ENCODE data around the gene CCSER1. TPM values are rescaled to one million over a fixed set of nuclear protein-coding genes. Genes with fewer than 3 reads are reported as not detected.

CCSER1 gene
- total RNA-seq, 1 experiment from 2014 or later, result 4.1 TPM

GRCh38 chr4:90349636-90350035 lies 222.4 kb downstream of the CCSER1 start:
- TF ChIP-seq CTCF (IDR thresholded peaks at IDR 0.05; ENCODE audit: insufficient read depth in 1 of 2, low read depth in 1 of 2, low read length in 1 of 2, severe bottlenecking in 1 of 2, unreplicated experiment in 1 of 2), result no peak
- Histone ChIP-seq H3K9me3 (no peaks in the 10 kb centered on the region), H3K36me3 (ENCODE audit: control insufficient read depth, insufficient read depth, low read length) (no peaks in the 10 kb centered on the region), H3K27me3 (replicated peaks; ENCODE audit: control insufficient read depth, insufficient read depth, low read length) (no peaks in the 10 kb centered on the region), H3K4me1 (no peaks in the 10 kb centered on the region), H3K4me3 (ENCODE audit: low read depth, low read length) (no peak overlapping the region)
- Mint-ChIP-seq H3K4me3 (ENCODE audit: unreplicated experiment) (no peak overlapping the region), H3K27ac (ENCODE audit: unreplicated experiment) (no peak overlapping the region), H3K36me3 (ENCODE audit: insufficient read depth, unreplicated experiment) (no peaks in the 10 kb centered on the region), H3K4me1 (ENCODE audit: low read depth, unreplicated experiment) (no peaks in the 10 kb centered on the region), H3K9me3 (ENCODE audit: unreplicated experiment) (no peaks in the 10 kb centered on the region), H3K27me3 (ENCODE audit: insufficient read depth, unreplicated experiment) (no peaks in the 10 kb centered on the region)
- CTCF ChIA-PET, result no interaction called here
- POLR2A ChIA-PET, result no interaction called here
- intact Hi-C loops (cut with micrococcal nuclease; ENCODE audit: unreplicated experiment), result no loop called here
- no peak for DNase-seq
- no TSS peak for BruUV-seq (replicated peaks)

DNA sequence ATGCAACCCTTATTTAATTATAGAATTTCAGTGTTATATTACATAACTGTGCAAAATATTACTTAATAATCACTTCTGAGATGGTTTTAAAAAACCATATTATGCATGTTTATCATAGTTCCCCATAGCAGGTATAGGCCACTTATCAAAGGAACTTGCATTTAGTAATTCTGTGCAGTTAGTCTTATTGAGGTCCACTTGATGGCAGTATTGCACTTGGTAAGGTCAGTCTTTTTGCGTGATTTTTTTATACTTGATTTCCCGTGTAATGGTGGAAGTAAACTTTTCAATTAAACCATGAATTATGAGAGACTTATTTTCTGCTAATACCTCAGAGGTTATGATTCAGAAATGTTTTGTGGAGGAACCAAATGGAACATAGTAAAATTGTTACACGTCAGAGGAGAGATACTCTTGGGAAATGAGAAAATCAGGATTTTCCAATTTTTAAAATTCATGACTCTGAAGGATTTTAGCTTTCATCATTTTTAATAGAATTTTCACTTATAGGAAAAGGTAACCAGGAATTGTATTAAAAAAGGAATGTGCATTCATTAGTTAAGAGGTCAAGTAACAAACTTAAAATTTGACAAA lies 230.0 kb downstream of the CCSER1 start:
- no peaks in the 10 kb centered on the region for H3K36me3 Mint-ChIP-seq (ENCODE audit: insufficient read depth, unreplicated experiment)
- CTCF ChIA-PET, result no interaction called here
- Histone ChIP-seq H3K4me3 (ENCODE audit: low read depth, low read length) (no peak overlapping the region), H3K36me3 (ENCODE audit: control insufficient read depth, insufficient read depth, low read length) (no peaks in the 10 kb centered on the region), H3K9me3 (no peaks in the 10 kb centered on the region), H3K27me3 (replicated peaks; ENCODE audit: control insufficient read depth, insufficient read depth, low read length) (no peaks in the 10 kb centered on the region), H3K4me1 (no peaks in the 10 kb centered on the region)
- TF ChIP-seq CTCF (IDR thresholded peaks at IDR 0.05; ENCODE audit: insufficient read depth in 1 of 2, low read depth in 1 of 2, low read length in 1 of 2, severe bottlenecking in 1 of 2, unreplicated experiment in 1 of 2), result peak; percentile 34 to 38
- H3K4me3 Mint-ChIP-seq (ENCODE audit: unreplicated experiment), result no peak overlapping the region
- POLR2A ChIA-PET, result no interaction called here
- DNase-seq, result peak in 1 of 2 experiments; percentile 4
- no peaks in the 10 kb centered on the region for H3K9me3 Mint-ChIP-seq (ENCODE audit: unreplicated experiment)
- H3K4me1 Mint-ChIP-seq (ENCODE audit: low read depth, unreplicated experiment), result no peaks in the 10 kb centered on the region
- H3K27ac Mint-ChIP-seq (ENCODE audit: unreplicated experiment), result no peak overlapping the region
- no TSS peak for BruUV-seq (replicated peaks)
- intact Hi-C loops (cut with micrococcal nuclease; ENCODE audit: unreplicated experiment), result loop anchor here (2.0 kb wide), 1 partner anchor 42 kb away; no protein-coding TSS in a partner anchor
- H3K27me3 Mint-ChIP-seq (ENCODE audit: insufficient read depth, unreplicated experiment), result no peaks in the 10 kb centered on the region

GRCh38 chr4:90375081-90375480 lies 247.9 kb downstream of the CCSER1 start:
- ChIA-PET CTCF (no interaction called here), POLR2A (no interaction called here)
- H3K9me3 Mint-ChIP-seq (ENCODE audit: unreplicated experiment), result no peaks in the 10 kb centered on the region
- Histone ChIP-seq H3K4me3 (ENCODE audit: low read depth, low read length) (no peak overlapping the region), H3K4me1 (no peaks in the 10 kb centered on the region), H3K9me3 (no peaks in the 10 kb centered on the region), H3K27me3 (replicated peaks; ENCODE audit: control insufficient read depth, insufficient read depth, low read length) (no peaks in the 10 kb centered on the region), H3K36me3 (ENCODE audit: control insufficient read depth, insufficient read depth, low read length) (no peaks in the 10 kb centered on the region)
- H3K36me3 Mint-ChIP-seq (ENCODE audit: insufficient read depth, unreplicated experiment), result no peaks in the 10 kb centered on the region
- H3K27me3 Mint-ChIP-seq (ENCODE audit: insufficient read depth, unreplicated experiment), result no peaks in the 10 kb centered on the region
- no peak for TF ChIP-seq CTCF (IDR thresholded peaks at IDR 0.05; ENCODE audit: insufficient read depth in 1 of 2, low read depth in 1 of 2, low read length in 1 of 2, severe bottlenecking in 1 of 2, unreplicated experiment in 1 of 2)
- no peak overlapping the region for H3K4me3 Mint-ChIP-seq (ENCODE audit: unreplicated experiment)
- no peaks in the 10 kb centered on the region for H3K4me1 Mint-ChIP-seq (ENCODE audit: low read depth, unreplicated experiment)
- intact Hi-C loops (cut with micrococcal nuclease; ENCODE audit: unreplicated experiment), result no loop called here
- H3K27ac Mint-ChIP-seq (ENCODE audit: unreplicated experiment), result no peak overlapping the region
- no peak for DNase-seq
- BruUV-seq (replicated peaks), result no TSS peak

Measured in Caco-2 (cell line).